ENCODE results near the gene OR5H6.
"Not testable (repeated sequence)": the region's sequence is repeated elsewhere in the genome, so short reads cannot be mapped to it uniquely, and the experiment has no call there.

The OR5H6 gene

GRCh38 chr3:98263944-98264343 is at the start of gene OR5H6:
Gene OR5H6 (plus strand): TSS chr3:98264244. CDS start chr3:98264333, 89 bp downstream.
- DNase-seq = no peak

- no peak for DNase-seq
These were observed 49.0 kb upstream of the OR5H6 start for GRCh38 chr3:98215051-98215450.

- DNase-seq = no peak
These were observed 40.0 kb upstream of the OR5H6 start for GRCh38 chr3:98223907-98224672.

- no peak for DNase-seq
These were observed 31.6 kb upstream of the OR5H6 start for GRCh38 chr3:98232489-98232888.

- DNase-seq = no peak
These were observed 30.6 kb upstream of the OR5H6 start for GRCh38 chr3:98233468-98233867.

GRCh38 chr3:98240131-98240530 is 23.9 kb upstream of the OR5H6 start:
- DNase-seq = no peak

GRCh38 chr3:98242155-98242554 is 21.9 kb upstream of the OR5H6 start:
- no peak for DNase-seq

GRCh38 chr3:98243843-98244242 is 20.2 kb upstream of the OR5H6 start:
- DNase-seq = no peak

- no peak for DNase-seq
These were observed 17.9 kb upstream of the OR5H6 start for GRCh38 chr3:98246142-98246541.

GRCh38 chr3:98256026-98256425 is 8.0 kb upstream of the OR5H6 start:
- not testable (repeated sequence) for DNase-seq

GRCh38 chr3:98259707-98260106 is 4.3 kb upstream of the OR5H6 start:
- DNase-seq = no peak

GRCh38 chr3:98262046-98262445 is 2.0 kb upstream of the OR5H6 start:
- no peak for DNase-seq

- no peak for DNase-seq
These were observed 5.8 kb downstream of the OR5H6 start for GRCh38 chr3:98269846-98270245.

- no peak for DNase-seq
These were observed 8.1 kb downstream of the OR5H6 start for GRCh38 chr3:98272126-98272525.

- DNase-seq = no peak
These were observed 10.9 kb downstream of the OR5H6 start for GRCh38 chr3:98274914-98275313.

GRCh38 chr3:98282205-98282604 is 18.2 kb downstream of the OR5H6 start, which contains the start of gene OR5H2:
Gene OR5H2 (plus strand): TSS chr3:98282505. CDS start chr3:98282903, 398 bp downstream.
- no peak for DNase-seq

GRCh38 chr3:98290916-98291315 is 26.9 kb downstream of the OR5H6 start:
- DNase-seq = no peak

- no peak for DNase-seq
These were observed 27.4 kb downstream of the OR5H6 start for GRCh38 chr3:98291332-98291957.
